Ishikawa (cell line): ENCODE results near the gene UGT2B17.

Experiments
- CEBPB ChIP-seq: IDR thresholded peaks from 2 replicates; pipeline ENCODE4 v1.6.1; 2012
- CREB1 ChIP-seq: IDR thresholded peaks from 2 replicates; pipeline ENCODE4 v1.6.1; 2012; ENCODE audit warnings: low read depth
- EGR1 ChIP-seq: IDR thresholded peaks from 2 replicates; pipeline ENCODE4 v1.6.1; 2012
- EP300 ChIP-seq: IDR thresholded peaks from 2 replicates; pipeline ENCODE4 v1.6.1; 2012; ENCODE audit warnings: borderline replicate concordance
- FOXM1 ChIP-seq: IDR thresholded peaks from 2 replicates; pipeline ENCODE4 v1.6.1; 2012; ENCODE audit warnings: low read depth, borderline replicate concordance
- MAX ChIP-seq: IDR thresholded peaks from 2 replicates; pipeline ENCODE4 v1.6.1; 2012
- NFIC ChIP-seq: IDR thresholded peaks from 2 replicates; pipeline ENCODE4 v1.6.1; 2012
- RAD21 ChIP-seq: IDR thresholded peaks from 2 replicates; pipeline ENCODE4 v1.6.1; 2012; ENCODE audit warnings: low read depth
- REST ChIP-seq: IDR thresholded peaks from 2 replicates; pipeline ENCODE4 v1.6.1; 2012; ENCODE audit warnings: low read depth, mild to moderate bottlenecking
- TAF1 ChIP-seq: IDR thresholded peaks from 2 replicates; pipeline ENCODE4 v1.6.1; 2012; ENCODE audit warnings: low read depth, mild to moderate bottlenecking
- TCF12 ChIP-seq: IDR thresholded peaks from 2 replicates; pipeline ENCODE4 v1.6.1; 2012; ENCODE audit warnings: low read depth
- TEAD4 ChIP-seq: IDR thresholded peaks from 2 replicates; pipeline ENCODE4 v1.6.1; 2012
- USF1 ChIP-seq: IDR thresholded peaks from 2 replicates; pipeline ENCODE4 v1.6.1; 2012
- YY1 ChIP-seq: IDR thresholded peaks from 2 replicates; pipeline ENCODE4 v1.6.1; 2012; ENCODE audit warnings: low read depth
- ZBTB7A ChIP-seq: IDR thresholded peaks from 2 replicates; pipeline ENCODE4 v1.6.1; 2012; ENCODE audit warnings: low read depth

Gene UGT2B17

GRCh38 chr4:68569466-68570121 lies 6.5 kb downstream of the UGT2B17 start:
- TF ChIP-seq YY1 (no peak), TEAD4 (no peak), CREB1 (no peak)

- TF ChIP-seq CEBPB (no peak), YY1 (no peak), EGR1 (no peak), RAD21 (no peak), TEAD4 (no peak), USF1 (no peak), ZBTB7A (no peak)
Measured at GRCh38 chr4:68536375-68536774, 39.7 kb downstream of the UGT2B17 start.

GRCh38 chr4:68535974-68536373 lies 40.1 kb downstream of the UGT2B17 start:
- TF ChIP-seq CEBPB (no peak), YY1 (no peak), TEAD4 (no peak), EGR1 (no peak), RAD21 (no peak), TAF1 (no peak), CREB1 (no peak), ZBTB7A (no peak), TCF12 (no peak), NFIC (no peak), MAX (no peak), USF1 (no peak), REST (no peak), EP300 (no peak), FOXM1 (no peak)

GRCh38 chr4:68520985-68521384 lies 55.1 kb downstream of the UGT2B17 start:
- no peak for TF ChIP-seq FOXM1
- no peak for TF ChIP-seq YY1
- TF ChIP-seq RAD21: no peak
- TF ChIP-seq TCF12: no peak
- TF ChIP-seq REST: no peak
- TF ChIP-seq CREB1: no peak
- no peak for TF ChIP-seq MAX
- no peak for TF ChIP-seq NFIC

- TF ChIP-seq TCF12: no peak
- no peak for TF ChIP-seq TEAD4
- no peak for TF ChIP-seq CEBPB
- TF ChIP-seq NFIC: no peak
- no peak for TF ChIP-seq EP300
- TF ChIP-seq RAD21: no peak
- no peak for TF ChIP-seq MAX
- no peak for TF ChIP-seq ZBTB7A
- no peak for TF ChIP-seq REST
- TF ChIP-seq FOXM1: no peak
- no peak for TF ChIP-seq USF1
- no peak for TF ChIP-seq YY1
- no peak for TF ChIP-seq EGR1
- TF ChIP-seq CREB1: no peak
- no peak for TF ChIP-seq TAF1
Measured at GRCh38 chr4:68518889-68519288, 57.2 kb downstream of the UGT2B17 start.
